SK-N-SH (cell line): ENCODE measurements around the gene TFB1M. TPM values are rescaled to one million over a fixed set of nuclear protein-coding genes. Genes with fewer than 3 reads are reported as not detected.

Source experiments
- CTCF ChIA-PET: fragments of 300-600, 350-600 bp; formaldehyde crosslinking; extraction: SDS; loops from one replicate; lab custom pipeline; 2021; lab: Yijun Ruan, JAX
- POLR2A ChIA-PET: fragments of 350-600 bp; sonication (Branson Sonifier 250); formaldehyde crosslinking; extraction: SDS; loops from one replicate; lab custom pipeline; 2020; ENCODE audit warnings: antibody characterized with exemption, inconsistent platforms; lab: Yijun Ruan, JAX
- DNase-seq: peaks from one replicate; pipeline ENCODE4 v3.0.0; 2012
- H2AFZ ChIP-seq: fragments of 200-600 bp; sonication (generic); 2 replicates; pipeline ENCODE4 v1.8.1; 2016; ENCODE audit warnings: antibody characterized with exemption, mild to moderate bottlenecking, low read depth
- H3F3A ChIP-seq: fragments of 200-600 bp; sonication (generic); replicated peaks from 2 replicates; pipeline ENCODE3; 2016; ENCODE audit warnings: antibody characterized with exemption, mild to moderate bottlenecking; ENCODE audit not compliant: insufficient read depth
- H3K27ac ChIP-seq, 2 experiments: fragments of 200-500 bp in 1 of 2; fragments of 200-600 bp in 1 of 2; sonication (Bioruptor generic) in 1 of 2; sonication (generic), shearing (Covaris generic) in 1 of 2; 2 replicates each; pipeline versions ENCODE4 v1.5.1 to v1.6.1; 2014 to 2016; ENCODE audit warnings: low read depth in 2 of 2, inconsistent platforms in 1 of 2, low read length in 1 of 2, mild to moderate bottlenecking in 1 of 2, mixed read lengths in 1 of 2
- H3K27me3 ChIP-seq: fragments of 200-600 bp; sonication (generic), shearing (Covaris generic); 2 replicates; pipeline ENCODE4 v1.6.1; 2016; ENCODE audit warnings: mixed run types; ENCODE audit not compliant: insufficient read depth
- H3K36me3 ChIP-seq, 2 experiments: fragments of 200-500 bp in 1 of 2; fragments of 200-600 bp in 1 of 2; sonication (Bioruptor generic) in 1 of 2; sonication (generic) in 1 of 2; replicated peaks in 1 of 2; 2 replicates each; pipeline versions ENCODE3 to v1.5.1; 2014 to 2016; ENCODE audit warnings: low read length in 1 of 2, mild to moderate bottlenecking in 1 of 2; ENCODE audit not compliant: insufficient read depth in 2 of 2, control insufficient read depth in 1 of 2
- H3K4me1 ChIP-seq, 2 experiments: fragments of 200-500 bp in 1 of 2; fragments of 200-600 bp in 1 of 2; sonication (Bioruptor generic) in 1 of 2; sonication (generic), shearing (Covaris generic) in 1 of 2; 2 replicates each; pipeline versions ENCODE4 v1.5.1 to v1.6.1; 2014 to 2016; ENCODE audit warnings: low read depth in 1 of 2, low read length in 1 of 2, mixed run types in 1 of 2; ENCODE audit not compliant: insufficient read depth in 2 of 2, control insufficient read depth in 1 of 2
- H3K4me2 ChIP-seq: fragments of 200-600 bp; sonication (generic), shearing (Covaris generic); 2 replicates; pipeline ENCODE4 v1.6.1; 2017; ENCODE audit warnings: mixed run types
- H3K4me3 ChIP-seq, 2 experiments: fragments of 200-500 bp in 1 of 2; fragments of 200-600 bp in 1 of 2; sonication (Bioruptor generic) in 1 of 2; sonication (generic), shearing (Covaris generic) in 1 of 2; 2 replicates each; pipeline versions ENCODE4 v1.5.1 to v1.8.1; 2014 to 2016; ENCODE audit warnings: low read depth in 2 of 2, inconsistent platforms in 1 of 2, low read length in 1 of 2, mild to moderate bottlenecking in 1 of 2, mixed read lengths in 1 of 2, moderate library complexity in 1 of 2
- H3K79me2 ChIP-seq: fragments of 200-600 bp; sonication (generic); 2 replicates; pipeline ENCODE4 v1.8.1; 2017; ENCODE audit warnings: mild to moderate bottlenecking; ENCODE audit not compliant: insufficient read depth
- H3K9ac ChIP-seq: fragments of 200-600 bp; sonication (generic); 2 replicates; pipeline ENCODE4 v1.6.1; 2017; ENCODE audit warnings: mixed run types
- H3K9me2 ChIP-seq: fragments of 200-600 bp; sonication (generic); 2 replicates; pipeline ENCODE4 v1.6.1; 2017; ENCODE audit warnings: mixed run types
- H3K9me3 ChIP-seq: fragments of 200-600 bp; sonication (generic); 2 replicates; pipeline ENCODE4 v1.6.1; 2017; ENCODE audit warnings: mixed run types, mild to moderate bottlenecking, moderate library complexity
- H4K20me1 ChIP-seq: fragments of 200-600 bp; sonication (generic); 2 replicates; pipeline ENCODE4 v1.6.1; 2017; ENCODE audit warnings: mild to moderate bottlenecking, mixed run types; ENCODE audit not compliant: insufficient read depth
- CHD2 ChIP-seq: fragments of 150-350 bp; IDR thresholded peaks from 2 replicates; pipeline ENCODE4 v1.6.1; 2018; ENCODE audit warnings: low read length; ENCODE audit not compliant: partially characterized antibody
- CTCF ChIP-seq: fragments of 200-600 bp; sonication (generic); IDR thresholded peaks from 2 replicates; pipeline ENCODE4 v1.6.1; 2017; ENCODE audit warnings: antibody characterized with exemption, mild to moderate bottlenecking, moderate library complexity
- ELF1 ChIP-seq: IDR thresholded peaks from 2 replicates; pipeline ENCODE4 v1.4.0; 2012
- EP300 ChIP-seq, 2 experiments: IDR thresholded peaks; 2 replicates each; pipeline versions ENCODE4 v1.4.0 to v1.6.1; 2012; ENCODE audit warnings: borderline replicate concordance in 1 of 2, low read depth in 1 of 2, low read length in 1 of 2
- FOSL2 ChIP-seq: IDR thresholded peaks from 2 replicates; pipeline ENCODE4 v1.4.0; 2012; ENCODE audit warnings: low read depth, mild to moderate bottlenecking, moderate library complexity, borderline replicate concordance
- FOXM1 ChIP-seq: IDR thresholded peaks from 2 replicates; pipeline ENCODE4 v1.4.0; 2012; ENCODE audit warnings: low read depth, mild to moderate bottlenecking
- GATA2 ChIP-seq: sonication (generic); formaldehyde crosslinking; IDR thresholded peaks from 2 replicates; pipeline ENCODE4 v1.5.0; 2020; ENCODE audit warnings: mild to moderate bottlenecking, missing genetic modification reagents
- JUND ChIP-seq: IDR thresholded peaks from 2 replicates; pipeline ENCODE4 v1.4.0; 2012
- MAX ChIP-seq: IDR thresholded peaks from 2 replicates; pipeline ENCODE4 v1.4.0; 2012; ENCODE audit warnings: low read depth
- MEF2A ChIP-seq: IDR thresholded peaks from 2 replicates; pipeline ENCODE4 v1.4.0; 2012; ENCODE audit warnings: low read depth, borderline replicate concordance
- NFIC ChIP-seq: IDR thresholded peaks from 2 replicates; pipeline ENCODE4 v1.4.0; 2012; ENCODE audit warnings: borderline replicate concordance
- NRF1 ChIP-seq: IDR thresholded peaks from 2 replicates; pipeline ENCODE4 v1.6.1; 2012; ENCODE audit warnings: low read depth, mild to moderate bottlenecking, low read length
- POLR2AphosphoS5 ChIP-seq: IDR thresholded peaks from 2 replicates; pipeline ENCODE4 v1.6.1; 2012; ENCODE audit warnings: low read depth, low read length
- REST ChIP-seq: IDR thresholded peaks from 2 replicates; pipeline ENCODE4 v1.6.1; 2012; ENCODE audit warnings: mild to moderate bottlenecking, low read depth, low read length, moderate library complexity
- SIN3A ChIP-seq: IDR thresholded peaks from 2 replicates; pipeline ENCODE4 v1.6.1; 2012; ENCODE audit warnings: low read depth, mild to moderate bottlenecking, low read length, moderate library complexity, borderline replicate concordance
- SMC3 ChIP-seq: IDR thresholded peaks from 2 replicates; pipeline ENCODE4 v1.6.1; 2012; ENCODE audit warnings: low read depth, low read length, improper control_type of control experiment
- TEAD4 ChIP-seq: IDR thresholded peaks from 2 replicates; pipeline ENCODE4 v1.4.0; 2012; ENCODE audit warnings: mild to moderate bottlenecking, borderline replicate concordance; ENCODE audit not compliant: insufficient read depth
- YY1 ChIP-seq: IDR thresholded peaks from 2 replicates; pipeline ENCODE4 v1.4.0; 2012; ENCODE audit warnings: low read depth, mild to moderate bottlenecking
- WGBS: methylation state at CpG from one replicate; pipeline ENCODE4 v1.1.6; 2017; ENCODE audit warnings: low lambda C conversion rate; 5-methylcytosine and 5-hydroxymethylcytosine counted together
- polyA plus RNA-seq, 3 experiments: library from polyadenylated mRNA; depleted of rRNA; stranded (reverse); fragments of >200 nt; gene quantifications; 2 replicates each; pipeline ENCODE4 v1.2.3, GENCODE V29; 2012

The TFB1M gene
- polyA plus RNA-seq, 1 of the 3 experiments (the other 2 are of a cell fraction), result 28.4 TPM

GRCh38 chr6:155303361-155303870 lies 10.9 kb downstream of the TFB1M start (continued):
- no peak for TF ChIP-seq REST
- no peak for TF ChIP-seq CHD2
- TF ChIP-seq FOXM1, result no peak
- TF ChIP-seq CTCF, result no peak
- no peak for TF ChIP-seq MEF2A

- no peak overlapping the region for H3K4me3 ChIP-seq
- peaks cover 26% of the 10 kb centered on the region; the same call in 1 of the 2 replicates for H3K79me2 ChIP-seq
- H3F3A ChIP-seq, result peaks cover 4% of the 10 kb centered on the region
- ChIA-PET CTCF (interaction anchor here (1.0 to 3.7 kb wide), 4 partner anchors 10 to 434 kb away, joined by 3 to 14 read pairs (median 4); no protein-coding TSS in a partner anchor), POLR2A (no interaction called here)
- 100% methylated on average over 2 of the region's 2 CpGs for WGBS
- no peaks in the 10 kb centered on the region for H3K9me2 ChIP-seq
- H3K27ac ChIP-seq, result no peak overlapping the region
- peaks cover 57 to 80% of the 10 kb centered on the region in 2 experiments for H3K36me3 ChIP-seq
- TF ChIP-seq YY1, result no peak
- TF ChIP-seq ELF1, result no peak
- no peak for TF ChIP-seq TEAD4
- no peak for TF ChIP-seq JUND
- TF ChIP-seq GATA2 (CRISPR knock-in tag), result no peak
- TF ChIP-seq NRF1, result no peak
- TF ChIP-seq SIN3A, result no peak
- no peak for TF ChIP-seq SMC3
- no peak for TF ChIP-seq NFIC
- no peak for TF ChIP-seq FOSL2
- no peak for TF ChIP-seq POLR2AphosphoS5
- TF ChIP-seq REST, result no peak
- no peak for TF ChIP-seq MAX
- TF ChIP-seq EP300 (IDR thresholded peaks at IDR 0.05; ENCODE audit: borderline replicate concordance in 1 of 2, low read depth in 1 of 2, low read length in 1 of 2), result no peak
- TF ChIP-seq, all 33 proteins: peak for 0
- Histone ChIP-seq H3K9ac (no peak overlapping the region), H3K4me1 (peaks cover 0 to 7% of the 10 kb centered on the region in 2 experiments; a peak in 3 of 4 replicates), H3K4me2 (no peak overlapping the region; the same call in 1 of the 2 replicates), H3K27me3 (no peaks in the 10 kb centered on the region), H2AFZ (no peak overlapping the region), H4K20me1 (no peaks in the 10 kb centered on the region), H3K9me3 (no peaks in the 10 kb centered on the region)
- no peak for DNase-seq
Observed at GRCh38 chr6:155301867-155302266, 12.4 kb downstream of the TFB1M start.
